ENCODE data around the gene ECD.
"Not testable (repeated sequence)": the region's sequence is repeated elsewhere in the genome, so short reads cannot be mapped to it uniquely, and the experiment has no call there.

The ECD gene

DNA sequence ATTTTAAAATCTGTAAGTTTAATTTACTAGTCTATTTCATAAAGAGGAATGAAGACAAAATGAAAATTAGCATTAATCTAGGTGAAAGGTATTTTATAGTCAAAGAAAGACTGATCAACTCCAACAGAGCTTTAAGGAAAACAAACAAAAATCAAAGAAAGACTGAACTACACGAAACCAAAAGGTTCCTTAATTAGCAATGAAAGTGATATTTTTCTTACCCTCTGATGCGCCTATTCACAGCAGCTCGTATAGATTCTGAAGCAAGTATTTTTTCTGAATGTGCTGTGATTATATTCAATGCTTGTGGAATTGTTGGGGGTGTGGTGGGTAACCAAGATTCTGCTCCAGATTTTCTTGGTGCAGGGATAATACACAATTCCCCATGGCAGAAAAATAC is 11.8 kb downstream of the ECD start:
- DNase-seq = no peak

GRCh38 chr10:73152009-73152408 is 15.8 kb downstream of the ECD start:
- DNase-seq = no peak

- DNase-seq = not testable (repeated sequence)
Measured at GRCh38 chr10:73150633-73151413, 17.0 kb downstream of the ECD start.

- no peak for DNase-seq
Measured at GRCh38 chr10:73141603-73142002, 26.2 kb downstream of the ECD start.

DNA sequence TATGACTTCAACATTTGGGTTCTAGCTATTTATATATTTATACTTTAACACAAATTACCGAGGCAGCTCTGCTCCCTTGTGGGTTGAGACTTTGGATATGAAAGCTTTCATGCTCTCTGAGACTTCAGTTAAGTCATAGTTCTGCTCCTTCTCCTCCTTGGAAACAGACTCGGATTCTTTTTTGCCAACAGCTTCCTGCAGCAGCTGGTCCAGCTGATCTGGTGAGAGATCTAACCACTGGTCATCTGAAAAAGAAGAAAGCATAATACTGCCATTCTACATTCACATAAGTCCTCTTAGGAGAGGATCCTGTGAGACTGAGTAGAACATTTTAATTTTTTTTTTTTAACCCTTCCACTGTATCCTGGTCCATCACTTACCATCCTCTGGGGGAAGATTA is 28.6 kb downstream of the ECD start:
- DNase-seq = no peak

GRCh38 chr10:73136627-73137026 is 31.2 kb downstream of the ECD start:
- no peak for DNase-seq

DNA sequence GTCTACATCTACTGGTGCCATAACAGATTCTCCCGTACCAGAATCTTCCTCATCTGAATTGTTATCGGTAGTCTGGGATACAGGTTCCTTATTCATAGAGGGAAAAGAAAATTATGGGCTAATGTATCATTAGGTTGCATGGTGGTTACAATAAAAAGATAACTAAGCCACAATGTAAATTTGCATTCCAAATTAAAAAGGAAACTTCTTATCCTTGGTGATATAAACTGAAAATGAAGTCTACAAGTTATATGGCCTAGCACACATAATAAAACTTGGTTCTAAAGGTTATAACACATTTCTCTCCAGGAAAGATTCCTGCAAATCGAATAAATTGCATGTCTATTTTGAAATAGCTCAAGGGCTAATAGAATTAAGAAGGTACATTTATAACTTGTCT is 33.1 kb downstream of the ECD start:
- no peak for DNase-seq

DNA sequence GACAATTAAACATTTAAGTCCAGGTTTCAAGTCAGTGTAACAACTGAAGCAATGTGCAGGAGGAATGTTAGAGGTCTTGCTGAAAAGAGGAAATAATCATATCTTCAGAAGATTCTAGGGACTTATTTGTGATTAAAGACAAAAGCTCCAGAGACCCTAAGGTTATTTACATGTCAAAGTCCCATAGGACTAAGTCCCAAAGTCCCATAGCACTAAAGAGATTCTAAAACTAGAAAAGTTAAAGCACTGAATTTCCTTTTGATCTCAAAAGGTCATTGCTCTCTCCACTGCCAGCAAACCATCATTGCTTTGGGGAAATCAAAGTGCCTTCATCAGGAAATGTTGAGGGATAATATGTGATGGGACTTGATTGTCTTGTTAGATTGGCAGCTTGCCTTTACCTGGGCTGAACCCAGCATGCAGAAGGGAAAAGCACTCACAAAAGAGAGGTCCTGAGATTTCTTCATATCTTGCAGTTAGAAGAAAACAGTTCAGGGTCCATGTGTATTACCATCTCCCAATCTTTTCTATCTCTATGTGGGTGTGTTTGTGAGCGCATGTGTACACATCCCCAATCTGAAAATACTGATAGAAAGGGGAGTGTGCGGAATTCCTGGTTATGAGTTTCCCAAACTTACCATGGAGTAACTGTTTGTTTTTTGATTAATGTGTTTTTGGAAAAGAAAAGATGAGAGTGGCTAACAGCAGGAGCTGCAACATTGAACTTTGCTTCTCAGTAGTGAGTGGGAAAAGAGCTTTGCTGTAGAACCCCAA is 35.7 kb downstream of the ECD start:
- DNase-seq = no peak

- DNase-seq = no peak
Measured at GRCh38 chr10:73131301-73131700, 36.5 kb downstream of the ECD start.

DNA sequence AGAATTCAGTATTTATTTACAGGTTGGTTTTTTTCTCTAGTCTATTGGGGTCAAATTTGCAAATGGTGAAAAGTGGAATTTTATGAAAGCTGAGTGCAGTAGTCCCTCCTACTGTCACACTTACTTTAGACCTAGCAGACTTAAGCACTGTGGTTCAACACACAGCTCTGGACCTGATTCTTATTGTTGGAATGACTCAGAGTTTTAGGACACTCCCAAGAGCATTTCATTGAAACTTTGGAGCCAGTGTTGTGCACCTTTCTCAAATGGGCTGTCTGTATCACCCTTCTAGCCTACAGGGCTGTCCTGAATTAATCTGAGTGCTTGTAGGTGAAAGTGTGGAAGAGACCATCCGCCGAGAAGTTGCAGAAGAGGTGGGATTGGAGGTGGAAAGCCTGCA is 41.5 kb downstream of the ECD start:
- no peak for DNase-seq

DNA sequence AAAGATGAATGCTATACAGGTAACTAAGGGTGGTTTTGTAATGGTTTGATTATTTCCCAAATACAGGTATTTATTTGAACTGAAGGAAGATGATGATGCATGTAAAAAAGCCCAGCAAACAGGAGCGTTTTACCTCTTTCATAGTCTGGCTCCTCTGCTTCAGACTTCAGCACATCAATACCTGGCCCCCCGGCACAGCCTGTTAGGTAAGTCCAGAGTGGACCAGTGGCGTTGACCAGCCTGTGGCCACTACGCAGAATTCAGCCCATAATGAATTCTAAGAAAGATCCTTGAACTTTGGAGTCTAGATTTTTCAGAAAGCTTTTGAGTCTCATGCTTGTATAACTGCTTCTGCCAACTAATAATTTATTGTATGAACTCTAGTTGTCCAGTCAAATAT is 47.9 kb downstream of the ECD start:
- no peak for DNase-seq

- DNase-seq = no peak
Measured at GRCh38 chr10:73119457-73119856, 48.4 kb downstream of the ECD start.

DNA sequence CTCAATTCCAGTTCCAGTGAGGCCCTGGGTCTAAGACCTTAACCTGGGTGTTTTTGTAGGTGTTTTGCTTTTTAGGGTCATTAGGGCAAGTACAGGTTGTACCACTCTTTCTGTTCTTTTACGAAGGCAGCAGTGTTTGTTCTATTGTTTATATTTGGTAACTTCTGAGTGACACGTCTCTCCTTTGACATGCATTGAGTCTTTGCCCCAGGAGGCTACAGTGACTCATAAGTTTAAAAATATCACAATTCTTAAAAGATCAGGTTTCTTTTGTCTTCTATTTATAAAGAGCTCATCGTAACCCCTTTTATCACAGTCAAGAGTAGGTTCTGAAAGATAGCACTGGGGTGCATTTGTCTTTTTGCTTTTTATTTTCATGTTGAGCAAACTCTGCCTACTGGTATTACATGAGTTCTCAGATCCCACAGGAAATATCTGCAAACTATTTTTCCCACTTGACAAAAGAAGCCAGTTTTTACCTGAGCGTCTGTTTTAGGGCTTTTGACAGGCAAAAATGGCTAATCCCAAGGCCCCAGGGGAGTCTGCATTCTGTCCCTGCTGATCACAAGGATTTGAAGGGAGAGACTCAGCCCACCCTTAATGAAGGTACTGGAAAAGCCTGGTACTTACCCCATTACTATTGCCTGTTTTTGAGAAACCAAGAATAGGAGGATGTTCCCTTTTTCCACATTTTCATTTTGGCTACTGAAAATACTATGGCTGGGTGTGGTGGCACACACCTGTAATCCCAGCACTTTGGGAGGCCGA is 49.6 kb downstream of the ECD start:
- no peak for DNase-seq

- no peak for DNase-seq
Measured at GRCh38 chr10:73116017-73116416, 51.8 kb downstream of the ECD start.

GRCh38 chr10:73113551-73113950 is 54.3 kb downstream of the ECD start:
- DNase-seq = no peak

- not testable (repeated sequence) for DNase-seq
Measured at GRCh38 chr10:73112032-73112431, 55.8 kb downstream of the ECD start.

DNA sequence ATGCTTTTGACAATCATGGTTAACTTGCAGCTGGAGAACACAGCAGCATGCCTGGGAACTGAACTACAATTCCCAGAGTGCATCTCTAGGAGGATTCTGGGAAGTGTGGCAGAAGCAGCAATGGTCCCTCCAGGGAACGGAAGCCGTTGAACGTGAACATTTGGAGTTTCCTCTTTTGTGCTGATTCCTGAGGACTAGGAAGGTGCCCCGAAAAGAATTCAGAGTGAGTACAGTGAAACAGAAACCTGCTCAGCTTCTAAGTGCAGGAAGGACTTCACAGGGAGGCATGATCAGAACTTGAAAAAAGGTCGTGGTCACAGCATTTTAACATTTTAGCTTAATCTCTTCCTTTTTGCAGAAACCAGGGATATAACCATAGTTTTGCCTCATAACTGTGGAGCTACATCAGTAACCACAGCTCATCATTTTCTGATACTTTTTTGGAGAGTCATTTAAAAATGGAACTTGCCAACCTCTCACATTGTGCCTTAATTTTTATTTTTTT is 57.4 kb downstream of the ECD start, which contains the start of gene NUDT13:
Gene NUDT13, plus strand, starts transcription at position 111 of the 505 bp plus-strand sequence. CDS start 3,911 bp downstream, outside the sequence.
- no peak for DNase-seq

- not testable (repeated sequence) for DNase-seq
Measured at GRCh38 chr10:73109248-73109652, 58.6 kb downstream of the ECD start.

GRCh38 chr10:73106301-73106700 is 61.5 kb downstream of the ECD start:
- no peak for DNase-seq

DNA sequence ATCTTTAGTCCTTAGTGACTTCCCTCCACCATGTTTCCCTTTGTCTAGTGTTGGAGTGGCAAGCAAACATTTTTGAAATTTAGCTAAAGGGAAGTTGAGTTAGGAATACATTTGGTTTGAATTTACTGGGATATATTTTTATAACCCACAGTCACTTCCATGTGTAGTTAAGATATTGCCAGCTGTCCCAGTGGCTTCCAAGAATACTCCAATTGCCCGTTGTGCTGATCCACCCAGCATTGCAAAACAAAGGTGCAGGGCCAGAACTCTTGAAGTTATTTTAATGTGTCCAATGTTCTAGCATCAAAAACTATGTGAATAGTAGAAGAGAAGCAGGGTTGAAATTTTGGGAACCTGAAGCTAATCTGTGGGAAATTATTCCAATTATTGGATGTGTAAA is 68.7 kb downstream of the ECD start:
- DNase-seq = no peak

DNA sequence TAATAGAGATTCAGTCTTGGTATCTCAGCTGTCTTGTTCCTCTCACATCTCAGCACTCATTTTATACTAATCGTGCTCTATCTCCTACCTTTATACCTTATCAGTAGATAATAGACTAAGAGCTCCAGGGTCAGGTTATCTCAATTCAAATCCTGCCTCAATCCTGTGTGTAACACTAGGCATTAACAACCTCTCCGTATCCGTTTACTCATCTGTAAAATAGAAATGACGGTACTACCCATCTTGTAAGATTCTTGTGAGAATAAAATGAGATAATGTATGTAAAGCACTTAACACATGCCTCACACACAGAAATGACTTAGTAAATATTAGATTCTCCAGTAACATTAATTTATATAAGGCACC is 70.5 kb downstream of the ECD start:
- DNase-seq = no peak

- DNase-seq = peak; percentile 94
Measured at GRCh38 chr10:73096449-73097304, 71.1 kb downstream of the ECD start, which contains the start of gene P4HA1. TSS of gene P4HA1 (minus strand) at chr10:73096866. CDS start at chr10:73074883, 21,983 bp downstream.
